MM.1S (cell line): Measurements from ENCODE around the gene DDX3X.

Experiments used
- DNase-seq: peaks from one replicate; pipeline ENCODE4 v3.0.0-alpha.2; 2015
- H2AFZ ChIP-seq: fragments of 300-600 bp; sonication (generic); 2 replicates; pipeline ENCODE4 v1.6.0; 2016; ENCODE audit warnings: antibody characterized with exemption, low read length
- H3F3A ChIP-seq: fragments of 300-600 bp; sonication (generic); 2 replicates; pipeline ENCODE4 v1.6.1; 2016; ENCODE audit warnings: mild to moderate bottlenecking, antibody characterized with exemption, low read length, moderate library complexity, mixed read lengths; ENCODE audit not compliant: insufficient read depth
- H3K27ac ChIP-seq: fragments of 300-600 bp; sonication (generic); 2 replicates; pipeline ENCODE4 v1.5.1; 2016; ENCODE audit warnings: mild to moderate bottlenecking, low read length
- H3K27me3 ChIP-seq: fragments of 300-600 bp; sonication (generic); replicated peaks from 2 replicates; pipeline ENCODE4 v1.6.0; 2016; ENCODE audit warnings: low read length; ENCODE audit not compliant: insufficient read depth
- H3K36me3 ChIP-seq: fragments of 300-600 bp; sonication (generic); replicated peaks from 2 replicates; pipeline ENCODE4 v1.6.1; 2016; ENCODE audit warnings: mild to moderate bottlenecking, low read length, mixed read lengths; ENCODE audit not compliant: insufficient read depth
- H3K4me1 ChIP-seq: fragments of 300-600 bp; sonication (generic); 2 replicates; pipeline ENCODE4 v1.6.1; 2016; ENCODE audit warnings: low read length, mixed read lengths
- H3K4me2 ChIP-seq: fragments of 300-600 bp; sonication (generic); 2 replicates; pipeline ENCODE4 v1.6.0; 2016; ENCODE audit warnings: low read depth, low read length
- H3K4me3 ChIP-seq: fragments of 300-600 bp; sonication (generic); 2 replicates; pipeline ENCODE4 v1.5.1; 2016; ENCODE audit warnings: low read length, mixed read lengths
- H3K79me2 ChIP-seq: fragments of 300-600 bp; sonication (generic); 2 replicates; pipeline ENCODE4 v1.6.1; 2016; ENCODE audit warnings: mixed run types, low read length, mixed read lengths
- H3K9ac ChIP-seq: fragments of 300-600 bp; sonication (generic); 2 replicates; pipeline ENCODE4 v1.6.1; 2016; ENCODE audit warnings: low read length, mixed read lengths
- H3K9me2 ChIP-seq: fragments of 300-600 bp; sonication (generic); replicated peaks from 2 replicates; pipeline ENCODE4 v1.6.1; 2016; ENCODE audit warnings: mild to moderate bottlenecking, low read length, mixed read lengths; ENCODE audit not compliant: insufficient read depth
- H3K9me3 ChIP-seq: fragments of 300-600 bp; sonication (generic); replicated peaks from 2 replicates; pipeline ENCODE4 v1.6.1; 2016; ENCODE audit warnings: mild to moderate bottlenecking, low read length, mixed read lengths; ENCODE audit not compliant: insufficient read depth
- H4K20me1 ChIP-seq: fragments of 300-600 bp; sonication (generic); 2 replicates; pipeline ENCODE4 v1.6.1; 2016; ENCODE audit warnings: mild to moderate bottlenecking, low read length, moderate library complexity, mixed read lengths; ENCODE audit not compliant: insufficient read depth
- EZH2 ChIP-seq: fragments of 300-600 bp; sonication (generic); optimal IDR thresholded peaks from 2 replicates; pipeline ENCODE3; 2017; ENCODE audit warnings: low read depth, mild to moderate bottlenecking, antibody characterized with exemption, low read length, mixed read lengths
- EZH2phosphoT487 ChIP-seq: fragments of 300-600 bp; sonication (generic); IDR thresholded peaks from 2 replicates; pipeline ENCODE4 v1.6.1; 2018; ENCODE audit warnings: antibody characterized with exemption, low read length
- TF ChIP-seq, protein P1 (sequence below): fragments of 300-600 bp; sonication (generic); IDR thresholded peaks from 2 replicates; pipeline ENCODE4 v1.5.1; 2016; ENCODE audit warnings: antibody characterized with exemption, low read length, mixed read lengths

DDX3X gene

DNA sequence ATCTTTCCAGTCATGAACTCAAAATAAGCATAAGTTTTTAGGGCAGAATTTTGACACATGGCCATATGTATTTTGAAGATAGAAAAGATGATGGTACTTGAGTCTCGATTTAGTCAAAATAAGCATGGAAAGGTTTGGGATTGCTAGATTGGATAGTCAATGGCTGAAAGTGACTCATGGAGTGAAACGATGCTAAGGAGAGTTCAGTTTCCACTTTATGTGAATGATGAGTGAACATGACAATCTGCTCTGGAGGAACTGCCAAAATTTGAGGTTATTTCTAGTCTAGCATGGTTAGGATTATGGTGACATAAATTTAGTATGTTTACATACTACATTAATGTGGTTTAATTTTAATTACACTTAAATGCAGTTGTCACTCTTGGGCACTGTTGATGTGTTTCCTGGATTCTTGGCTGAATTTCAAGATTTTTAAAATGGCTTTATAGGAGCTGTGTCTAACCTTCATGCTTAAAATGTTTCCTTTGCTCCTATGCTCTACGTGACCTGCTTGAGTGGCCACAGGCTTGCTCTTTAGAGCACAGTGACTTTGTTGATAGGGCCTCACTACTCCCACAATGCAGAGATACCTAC lies 17.1 kb downstream of the DDX3X start:
- Histone ChIP-seq H3K27ac (no peak overlapping the region), H3K4me2 (no peak overlapping the region), H4K20me1 (no peaks in the 10 kb centered on the region), H3K27me3 (no peaks in the 10 kb centered on the region), H3K4me1 (no peaks in the 10 kb centered on the region), H3K79me2 (no peaks in the 10 kb centered on the region), H3K4me3 (no peak overlapping the region), H3K9ac (no peak overlapping the region), H3K9me3 (no peaks in the 10 kb centered on the region), H3F3A (peaks cover 13% of the 10 kb centered on the region), H3K36me3 (peaks cover 8% of the 10 kb centered on the region; the same call in 1 of the 2 replicates), H2AFZ (no peak overlapping the region), H3K9me2 (no peaks in the 10 kb centered on the region)
- no peak for DNase-seq
- TF ChIP-seq EZH2 (no peak), EZH2phosphoT487 (no peak)
- TF ChIP-seq, protein P1, sequence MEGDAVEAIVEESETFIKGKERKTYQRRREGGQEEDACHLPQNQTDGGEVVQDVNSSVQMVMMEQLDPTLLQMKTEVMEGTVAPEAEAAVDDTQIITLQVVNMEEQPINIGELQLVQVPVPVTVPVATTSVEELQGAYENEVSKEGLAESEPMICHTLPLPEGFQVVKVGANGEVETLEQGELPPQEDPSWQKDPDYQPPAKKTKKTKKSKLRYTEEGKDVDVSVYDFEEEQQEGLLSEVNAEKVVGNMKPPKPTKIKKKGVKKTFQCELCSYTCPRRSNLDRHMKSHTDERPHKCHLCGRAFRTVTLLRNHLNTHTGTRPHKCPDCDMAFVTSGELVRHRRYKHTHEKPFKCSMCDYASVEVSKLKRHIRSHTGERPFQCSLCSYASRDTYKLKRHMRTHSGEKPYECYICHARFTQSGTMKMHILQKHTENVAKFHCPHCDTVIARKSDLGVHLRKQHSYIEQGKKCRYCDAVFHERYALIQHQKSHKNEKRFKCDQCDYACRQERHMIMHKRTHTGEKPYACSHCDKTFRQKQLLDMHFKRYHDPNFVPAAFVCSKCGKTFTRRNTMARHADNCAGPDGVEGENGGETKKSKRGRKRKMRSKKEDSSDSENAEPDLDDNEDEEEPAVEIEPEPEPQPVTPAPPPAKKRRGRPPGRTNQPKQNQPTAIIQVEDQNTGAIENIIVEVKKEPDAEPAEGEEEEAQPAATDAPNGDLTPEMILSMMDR, result no peak

DNA sequence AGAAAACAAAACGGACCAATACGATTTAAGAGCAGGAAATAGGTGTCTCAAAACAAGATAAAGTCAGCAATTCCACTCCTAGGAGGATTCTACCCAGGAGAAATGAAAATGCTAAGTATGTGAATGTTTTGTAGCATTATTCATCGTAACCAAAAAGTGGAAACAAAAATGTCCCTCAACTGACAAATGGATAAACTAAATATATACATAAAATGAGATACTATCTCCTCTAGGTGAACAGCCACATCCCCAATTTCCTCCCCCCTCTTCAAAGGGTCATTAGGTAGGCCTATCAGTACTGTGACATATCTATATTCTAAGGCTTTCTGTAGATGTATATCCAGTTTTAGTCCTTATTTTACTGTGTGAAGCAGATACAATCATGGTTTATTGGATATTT lies 18.0 kb downstream of the DDX3X start:
- no peaks in the 10 kb centered on the region for H3K4me1 ChIP-seq
- H3K9me3 ChIP-seq, result no peaks in the 10 kb centered on the region
- H3K36me3 ChIP-seq, result peaks cover 1% of the 10 kb centered on the region; the same call in 1 of the 2 replicates
- H3K9ac ChIP-seq, result no peak overlapping the region
- H3F3A ChIP-seq, result peaks cover 13% of the 10 kb centered on the region
- H3K4me2 ChIP-seq, result no peak overlapping the region
- no peaks in the 10 kb centered on the region for H3K27me3 ChIP-seq
- H3K27ac ChIP-seq, result no peak overlapping the region
- DNase-seq, result no peak
- TF ChIP-seq EZH2 (no peak), EZH2phosphoT487 (no peak)
- TF ChIP-seq, protein P1, result no peak
- H2AFZ ChIP-seq, result no peak overlapping the region
- H3K79me2 ChIP-seq, result no peaks in the 10 kb centered on the region
- H3K4me3 ChIP-seq, result no peak overlapping the region
- no peaks in the 10 kb centered on the region for H4K20me1 ChIP-seq
- H3K9me2 ChIP-seq, result no peaks in the 10 kb centered on the region

DNA sequence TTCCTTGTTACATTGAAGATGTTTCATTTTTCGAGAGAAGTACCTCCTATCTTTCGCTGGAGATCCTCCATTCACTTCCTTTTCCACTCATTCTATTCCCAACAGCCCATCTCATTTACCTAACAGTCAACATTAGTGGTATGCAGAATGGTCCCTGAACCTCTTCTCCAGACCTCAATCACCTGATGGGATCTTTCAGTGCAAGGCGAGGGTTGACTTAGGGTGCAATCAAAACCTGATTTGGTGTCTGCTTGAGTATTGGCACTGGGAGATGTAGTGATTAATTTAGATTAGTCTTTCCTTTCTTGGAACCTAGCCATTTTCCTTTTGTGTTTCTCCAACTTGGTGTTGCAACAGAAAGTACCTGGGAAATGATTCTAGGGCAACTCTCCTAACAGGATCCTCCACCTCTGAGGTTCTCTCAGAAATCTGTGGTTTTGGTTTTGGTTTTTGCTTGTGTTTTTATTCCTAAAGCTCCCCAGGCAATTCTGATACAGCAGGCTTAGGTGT lies 18.4 kb downstream of the DDX3X start:
- no peaks in the 10 kb centered on the region for H3K9me3 ChIP-seq
- TF ChIP-seq EZH2phosphoT487 (no peak), EZH2 (no peak)
- TF ChIP-seq, protein P1, result no peak
- H3K4me2 ChIP-seq, result no peak overlapping the region
- H4K20me1 ChIP-seq, result no peaks in the 10 kb centered on the region
- no peaks in the 10 kb centered on the region for H3K9me2 ChIP-seq
- H3K27me3 ChIP-seq, result no peaks in the 10 kb centered on the region
- no peak for DNase-seq
- no peak overlapping the region for H3K4me3 ChIP-seq
- H3K4me1 ChIP-seq, result no peaks in the 10 kb centered on the region
- no peak overlapping the region for H3K9ac ChIP-seq
- H2AFZ ChIP-seq, result no peak overlapping the region
- no peak overlapping the region for H3K27ac ChIP-seq
- H3K79me2 ChIP-seq, result no peaks in the 10 kb centered on the region
- H3F3A ChIP-seq, result peaks cover 13% of the 10 kb centered on the region
- H3K36me3 ChIP-seq, result no peaks in the 10 kb centered on the region; the same call in 1 of the 2 replicates
